Colonic mucosa (tissue), 4 donors: ENCODE data around the gene LAMB4. TPM values are rescaled to one million over a fixed set of nuclear protein-coding genes. Genes with fewer than 3 reads are reported as not detected.

Experiments used
- DNase-seq: peaks from one replicate; pipeline ENCODE4 v3.0.0-alpha.2; 2020
- H3K27ac ChIP-seq: fragments of 200-600 bp; one replicate; pipeline ENCODE4 v1.8.0; 2021
- H3K27me3 ChIP-seq: fragments of 200-600 bp; one replicate; pipeline ENCODE4 v1.8.0; 2021
- H3K36me3 ChIP-seq: fragments of 200-600 bp; one replicate; pipeline ENCODE4 v1.8.0; 2021
- H3K4me1 ChIP-seq: fragments of 200-600 bp; one replicate; pipeline ENCODE4 v1.8.0; 2021; ENCODE audit warnings: mild to moderate bottlenecking
- H3K4me3 ChIP-seq: fragments of 200-600 bp; one replicate; pipeline ENCODE4 v1.8.0; 2021
- H3K9ac ChIP-seq, 2 donors: one replicate each; pipeline ENCODE4 v1.7.0; 2013; ENCODE audit warnings: control low read depth in 2 of 2, low read depth in 2 of 2, low read length in 2 of 2
- H3K9me3 ChIP-seq: fragments of 200-600 bp; one replicate; pipeline ENCODE4 v1.8.0; 2021
- CTCF ChIP-seq: fragments of 200-600 bp; IDR thresholded peaks from one replicate; pipeline ENCODE4 v1.8.0; 2022; ENCODE audit warnings: antibody characterized with exemption, mild to moderate bottlenecking
- intact Hi-C: fragments of 100-400 bp; cut with DNase I; formaldehyde crosslinking; loops from one replicate; pipeline ENCODE4 v1.14.1; 2022
- total RNA-seq, 2 donors: library from RNA; stranded (reverse); fragmentation: NEBNext Ultra II Directional in 1 of 2; extraction: Animal tissue kit (Norgen Biotek cat#: 25700) in 1 of 2; gene quantifications; one replicate each; pipeline ENCODE4 v1.2.1, GENCODE V29; 2021
- donor health status: healthy.
- donor health status: DM: no; HTN: no; CAD: no.
- donor health status: DM: no; HTN: no; CAD: no.

LAMB4 gene
- total RNA-seq, 2 donors from 2014 or later, result 0.27 TPM; not detected in 1

- intact Hi-C loops, result loop anchor here (5.0 to 10.0 kb wide), 2 partner anchors 35 to 262 kb away; no protein-coding TSS in a partner anchor
- H3K4me1 ChIP-seq, result no peaks in the 10 kb centered on the region
- no peaks in the 10 kb centered on the region for H3K9me3 ChIP-seq
- DNase-seq, result no peak
- H3K36me3 ChIP-seq, result no peaks in the 10 kb centered on the region
- no peak for TF ChIP-seq CTCF
- H3K4me3 ChIP-seq, result no peak overlapping the region
- H3K9ac ChIP-seq, result no peak overlapping the region
- H3K27ac ChIP-seq, result no peak overlapping the region
- H3K27me3 ChIP-seq, result no peaks in the 10 kb centered on the region
Observed at GRCh38 chr7:108147031-108147563, 16.9 kb upstream of the LAMB4 start.

- Histone ChIP-seq H3K27ac (no peak overlapping the region), H3K4me3 (no peak overlapping the region), H3K27me3 (no peaks in the 10 kb centered on the region), H3K9me3 (no peaks in the 10 kb centered on the region), H3K9ac (no peak overlapping the region), H3K4me1 (no peaks in the 10 kb centered on the region), H3K36me3 (no peaks in the 10 kb centered on the region)
- intact Hi-C loops, result loop anchor here (5.0 to 10.0 kb wide), 2 partner anchors 34 to 261 kb away; no protein-coding TSS in a partner anchor
- peak; percentile 75 for DNase-seq
- TF ChIP-seq CTCF, result peak; percentile 85
Observed at GRCh38 chr7:108146070-108146842, 16.1 kb upstream of the LAMB4 start.

- Histone ChIP-seq H3K4me1 (no peaks in the 10 kb centered on the region), H3K9ac (no peak overlapping the region), H3K27ac (no peak overlapping the region), H3K4me3 (no peak overlapping the region), H3K36me3 (no peaks in the 10 kb centered on the region), H3K27me3 (no peaks in the 10 kb centered on the region), H3K9me3 (no peaks in the 10 kb centered on the region)
- no peak for TF ChIP-seq CTCF
- no peak for DNase-seq
- intact Hi-C loops, result loop anchor here (5.0 to 10.0 kb wide), 2 partner anchors 33 to 261 kb away; no protein-coding TSS in a partner anchor
Observed at GRCh38 chr7:108145401-108145800, 15.2 kb upstream of the LAMB4 start.

GRCh38 chr7:108144931-108145330, 14.8 kb upstream of the LAMB4 start:
- no peak overlapping the region for H3K27ac ChIP-seq
- intact Hi-C loops, result loop anchor here (5.0 to 10.0 kb wide), 2 partner anchors 33 to 260 kb away; no protein-coding TSS in a partner anchor
- no peak for TF ChIP-seq CTCF
- H3K9me3 ChIP-seq, result no peaks in the 10 kb centered on the region
- H3K9ac ChIP-seq, result no peak overlapping the region
- no peaks in the 10 kb centered on the region for H3K4me1 ChIP-seq
- H3K27me3 ChIP-seq, result no peaks in the 10 kb centered on the region
- no peaks in the 10 kb centered on the region for H3K36me3 ChIP-seq
- H3K4me3 ChIP-seq, result no peak overlapping the region
- no peak for DNase-seq

GRCh38 chr7:108143658-108144420, 13.7 kb upstream of the LAMB4 start:
- intact Hi-C loops, result loop anchor here (10.0 kb wide), 1 partner anchor 259 kb away; no protein-coding TSS in a partner anchor
- Histone ChIP-seq H3K4me3 (no peak overlapping the region), H3K9me3 (no peaks in the 10 kb centered on the region), H3K36me3 (no peaks in the 10 kb centered on the region), H3K4me1 (no peaks in the 10 kb centered on the region), H3K27me3 (no peaks in the 10 kb centered on the region), H3K27ac (no peak overlapping the region), H3K9ac (no peak overlapping the region)
- no peak for DNase-seq
- TF ChIP-seq CTCF, result no peak
